Epithelial cell of prostate (primary cell): ENCODE data around the gene FAM13A.

ENCODE experiments used
- DNase-seq: peaks from one replicate; pipeline ENCODE4 v3.0.0-alpha.2; 2011; ENCODE audit warnings: low read depth, low spot score
- H3K27ac ChIP-seq: fragments of 450-650 bp; 2 replicates; pipeline ENCODE4 v1.5.1; 2017; ENCODE audit warnings: mild to moderate bottlenecking

FAM13A gene

DNA sequence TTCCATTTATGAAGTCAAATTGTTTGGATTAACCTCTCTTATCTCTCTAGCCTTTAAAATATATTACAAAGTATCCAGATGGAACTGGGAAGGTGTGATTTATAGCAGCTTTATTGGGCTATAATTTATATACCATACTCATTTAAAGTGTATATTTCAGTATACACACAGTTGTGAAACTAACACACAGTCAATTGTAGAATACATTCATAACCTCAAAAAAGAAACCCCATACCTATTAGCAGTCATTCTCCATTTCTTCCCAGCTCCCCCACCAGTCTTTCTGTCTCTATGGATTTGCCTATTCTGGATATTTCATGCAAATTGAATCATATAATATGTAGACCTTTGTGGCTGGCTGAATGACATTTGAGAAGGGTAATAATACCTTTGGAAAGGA is 351.8 kb downstream of the FAM13A start:
- H3K27ac ChIP-seq: no peak overlapping the region
- DNase-seq: no peak

DNA sequence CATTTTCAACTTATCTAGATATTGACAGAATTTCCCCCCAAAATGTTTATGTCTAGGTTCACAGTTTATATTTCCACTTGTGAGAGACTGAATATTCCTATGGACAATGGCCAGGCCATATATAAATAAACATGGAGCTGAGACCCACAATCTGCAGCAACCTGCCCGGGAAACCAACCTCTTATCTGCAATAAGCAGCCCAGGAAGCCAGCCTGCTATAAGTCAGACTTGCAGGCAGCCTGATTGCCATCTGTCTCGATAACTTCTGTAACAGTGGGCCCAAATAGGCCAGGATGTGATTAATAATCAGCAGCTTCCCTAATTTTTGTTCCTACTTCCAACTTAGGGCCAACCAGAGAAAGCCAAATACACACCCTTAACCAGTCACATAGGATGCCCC is 354.2 kb downstream of the FAM13A start:
- no peak overlapping the region for H3K27ac ChIP-seq

DNA sequence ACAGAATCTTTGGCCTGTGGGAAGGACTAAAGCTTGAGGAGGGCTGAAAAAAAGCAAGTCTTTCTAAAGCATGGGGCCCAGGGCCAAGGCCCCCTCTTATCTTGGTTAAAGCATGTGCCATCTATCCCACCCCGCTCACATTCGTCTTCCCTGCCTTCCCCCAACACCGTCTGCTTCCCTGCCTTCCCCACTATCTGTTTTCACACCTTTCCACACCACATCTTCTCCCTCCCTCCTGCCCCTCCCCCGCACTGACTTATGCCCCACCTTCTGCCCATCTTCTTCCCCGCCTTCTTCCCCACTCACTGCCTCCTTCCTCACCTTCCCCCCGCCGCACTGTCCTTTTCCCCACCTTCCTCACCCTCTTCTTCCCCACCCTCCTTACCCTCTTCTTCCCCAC is 358.5 kb downstream of the FAM13A start:
- H3K27ac ChIP-seq: no peak overlapping the region
- no peak for DNase-seq

More for the DNA sequence above, 354.2 kb downstream of the FAM13A start:
- DNase-seq: no peak

DNA sequence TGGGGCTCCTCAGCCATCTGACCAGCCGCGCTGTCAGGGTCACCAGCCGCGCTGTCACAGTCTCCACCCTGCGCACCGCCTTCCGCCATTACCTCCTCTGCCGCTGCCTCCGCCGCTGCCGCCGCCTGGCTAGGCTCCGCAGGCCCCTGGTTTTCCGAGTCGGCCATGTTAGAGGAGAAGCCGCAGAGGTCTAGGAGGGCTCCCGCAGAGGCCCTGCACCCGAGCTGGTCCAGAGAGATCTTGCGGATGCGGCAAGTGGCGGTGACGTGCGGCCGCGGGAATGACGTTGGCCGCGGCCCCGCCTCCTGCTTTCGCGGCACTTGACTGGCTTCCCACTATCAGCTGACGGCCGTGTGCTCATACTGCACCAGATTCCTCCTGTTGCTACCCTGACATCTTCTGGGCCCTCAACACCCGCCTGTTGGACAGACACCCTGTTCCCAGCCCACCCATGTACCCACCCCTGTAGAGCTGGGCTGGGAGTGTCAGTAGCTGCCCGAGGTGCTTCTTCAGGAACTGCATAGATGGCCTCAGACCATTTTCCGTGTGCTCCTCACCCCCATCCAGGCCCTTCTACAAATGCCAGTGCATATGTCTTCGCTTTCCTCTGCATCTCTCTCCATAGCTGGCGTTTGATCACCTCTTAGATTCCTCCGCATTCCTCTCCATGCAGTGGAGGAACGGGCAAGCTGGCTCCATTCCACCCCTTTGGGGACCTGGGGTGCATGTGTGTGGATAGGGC is 359.2 kb downstream of the FAM13A start, which contains the start of gene NAP1L5:
TSS of gene NAP1L5 (minus strand) at position 242 of the 742 bp plus-strand sequence. CDS start at position 167, 75 bp downstream.
- no peak within 1 kb of the TSS for H3K27ac ChIP-seq
- no peak for DNase-seq

DNA sequence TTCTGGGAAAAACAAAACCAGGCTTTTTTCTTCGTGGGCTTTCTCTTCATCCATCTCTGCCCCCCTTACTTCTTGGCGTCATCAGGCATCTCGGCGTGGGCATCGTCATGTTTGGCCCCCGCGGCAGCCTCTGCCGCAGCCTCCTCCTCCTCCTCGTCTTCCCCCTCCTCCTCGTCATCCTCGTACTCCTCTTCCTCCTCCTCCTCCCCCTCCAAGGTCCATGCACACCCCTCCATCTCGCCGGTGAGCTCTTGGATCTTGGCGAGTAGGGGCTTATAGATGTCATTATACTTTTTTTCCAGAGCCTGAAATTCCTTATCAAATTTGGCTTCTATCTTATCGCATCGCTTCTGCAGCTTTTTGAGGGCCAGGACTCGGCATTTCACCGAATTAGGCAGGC is 359.8 kb downstream of the FAM13A start:
- DNase-seq: no peak
- H3K27ac ChIP-seq: no peak overlapping the region

DNA sequence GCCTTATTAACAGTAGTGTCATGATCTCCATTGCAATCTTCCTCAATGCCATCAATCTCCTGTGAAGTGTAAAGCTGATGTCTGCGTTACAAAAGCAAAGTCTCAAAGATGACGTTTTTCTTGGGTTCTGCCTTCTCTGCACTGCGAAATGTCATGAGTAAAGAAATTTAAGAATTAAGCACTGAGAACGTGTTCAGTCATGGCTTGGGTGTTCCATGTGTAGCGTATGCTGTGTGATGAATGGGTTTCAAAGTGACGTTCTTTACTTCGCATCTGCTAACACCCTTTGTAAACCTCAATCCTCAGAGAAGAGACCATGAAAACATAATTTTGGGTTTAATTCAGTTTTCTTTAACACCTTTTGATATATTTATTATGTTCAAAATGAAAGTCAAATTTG is 360.4 kb downstream of the FAM13A start:
- no peak for DNase-seq
- no peak overlapping the region for H3K27ac ChIP-seq

DNA sequence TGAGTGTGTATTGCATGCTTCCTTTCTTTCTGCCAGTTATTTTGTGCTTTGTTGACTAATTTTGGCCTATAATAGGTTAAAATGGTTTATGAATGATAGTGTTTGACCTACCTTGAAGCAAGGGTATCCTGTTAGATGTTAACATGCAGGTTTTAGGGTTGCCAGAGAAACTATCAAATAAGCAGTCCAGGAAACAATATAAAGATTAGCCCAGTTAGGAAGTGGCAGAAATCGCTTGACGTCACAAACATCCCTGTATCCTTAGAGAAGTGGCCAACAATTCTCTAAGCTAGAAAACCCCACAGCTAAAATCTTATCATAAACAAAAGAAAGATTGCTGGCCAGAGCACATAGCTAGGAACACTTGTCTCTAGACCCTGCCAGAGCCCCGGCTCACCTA is 363.2 kb downstream of the FAM13A start:
- DNase-seq: no peak
- no peak overlapping the region for H3K27ac ChIP-seq

DNA sequence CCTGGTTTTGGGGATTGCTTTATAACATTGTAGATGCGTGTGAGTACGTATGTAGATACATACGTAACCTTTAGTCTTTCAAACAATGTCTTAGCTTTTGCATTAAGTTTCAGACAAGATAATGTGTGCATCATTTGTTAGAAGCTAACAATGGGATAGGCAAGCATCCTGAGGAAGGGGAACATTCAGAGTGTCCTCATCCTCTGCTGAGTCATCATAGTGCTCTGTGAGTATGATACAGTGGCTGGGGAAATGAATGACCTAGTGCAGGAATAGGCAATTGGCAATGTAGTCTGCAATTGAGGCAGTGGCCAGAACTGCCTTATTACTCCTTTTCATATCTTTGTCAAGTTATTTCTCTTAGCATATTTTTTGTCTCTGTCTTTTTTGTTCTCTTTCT is 366.6 kb downstream of the FAM13A start:
- DNase-seq: no peak

DNA sequence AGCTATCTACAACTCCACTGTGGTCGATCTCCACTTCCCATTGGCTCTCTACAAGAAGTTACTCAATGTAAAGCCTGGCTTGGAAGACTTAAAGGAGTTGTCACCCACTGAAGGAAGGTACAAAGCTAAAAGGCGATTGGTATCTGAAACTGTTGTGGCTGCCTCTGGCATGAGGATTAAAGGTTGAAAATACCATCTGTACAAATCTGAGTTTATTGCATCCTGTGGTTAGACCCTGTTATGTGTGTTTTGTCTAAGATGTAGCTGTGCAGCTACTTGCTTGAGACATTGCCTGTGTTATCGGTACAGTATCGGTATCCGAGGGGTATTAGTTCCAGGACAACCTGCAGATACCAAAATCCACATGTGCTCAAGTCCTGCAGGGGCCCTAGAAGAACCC is 375.8 kb downstream of the FAM13A start:
- DNase-seq: no peak
- H3K27ac ChIP-seq: no peak overlapping the region

More for the DNA sequence above, 366.6 kb downstream of the FAM13A start:
- no peak overlapping the region for H3K27ac ChIP-seq
